Stomach (tissue), 9 donors: ENCODE measurements around the gene SPINDOC. TPM values are rescaled to one million over a fixed set of nuclear protein-coding genes. Genes with fewer than 3 reads are reported as not detected.

ENCODE experiments used
- DNase-seq, 2 donors: peaks; one replicate each; pipeline versions ENCODE4 v3.0.0 to v3.0.0-alpha.2; 2013 to 2019
- H3K27ac ChIP-seq, 5 donors: fragments of 200-600 bp in 4 of 5; sonication (generic) in 4 of 5; one replicate each; pipeline ENCODE4 v1.5.1; 2013 to 2019; ENCODE audit warnings: mild to moderate bottlenecking in 1 of 5, moderate library complexity in 1 of 5
- H3K27me3 ChIP-seq, 3 donors: fragments of 200-600 bp; sonication (generic); one replicate each; pipeline ENCODE4 v1.5.1; 2017 to 2019; ENCODE audit warnings: mixed run types in 1 of 3
- H3K36me3 ChIP-seq, 4 donors: fragments of 200-600 bp; sonication (generic); 1 replicate in 3 of 4; 2 replicates in 1 of 4; pipeline ENCODE4 v1.5.1; 2016 to 2019
- H3K4me1 ChIP-seq, 4 donors: fragments of 200-600 bp; sonication (generic); one replicate each; pipeline ENCODE4 v1.5.1; 2016 to 2019
- H3K4me3 ChIP-seq, 4 donors: fragments of 200-600 bp; sonication (generic) in 3 of 4; one replicate each; pipeline ENCODE4 v1.5.1; 2016 to 2019; ENCODE audit warnings: mild to moderate bottlenecking in 1 of 4
- H3K9me3 ChIP-seq, 4 donors: fragments of 200-600 bp; sonication (generic); one replicate each; pipeline ENCODE4 v1.5.1; 2016 to 2019
- CTCF ChIP-seq, 7 experiments: fragments of 450-650 bp in 4 of 7; fragments of 200-600 bp in 3 of 7; sonication (generic) in 3 of 7; IDR thresholded peaks; one replicate each; pipeline ENCODE4 v1.5.1; 2016 to 2019; ENCODE audit warnings: antibody characterized with exemption in 7 of 7, control low read depth in 2 of 7, mild to moderate bottlenecking in 1 of 7
- EP300 ChIP-seq: sonication (generic); formaldehyde crosslinking; IDR thresholded peaks from one replicate; pipeline ENCODE4 v1.6.1; 2017; ENCODE audit warnings: antibody characterized with exemption
- POLR2A ChIP-seq, 4 donors: fragments of 450-650 bp; IDR thresholded peaks; one replicate each; pipeline ENCODE4 v1.6.1; 2016; ENCODE audit warnings: antibody characterized with exemption in 4 of 4, control low read depth in 2 of 4, mild to moderate bottlenecking in 1 of 4, moderate library complexity in 1 of 4
- POLR2AphosphoS5 ChIP-seq, 3 donors: sonication (generic); formaldehyde crosslinking; IDR thresholded peaks; one replicate each; pipeline ENCODE4 v1.6.1; 2016; ENCODE audit warnings: antibody characterized with exemption in 3 of 3
- WGBS, 5 donors: extraction: QIAGEN DNeasy Blood & Tissue Kit in 3 of 5; methylation state at CpG; one replicate each; pipeline versions ENCODE4 v1.1.5 to v1.1.7; 2013 to 2018; 5-methylcytosine and 5-hydroxymethylcytosine counted together
- intact Hi-C: fragments of 100-400 bp; cut with DNase I; formaldehyde crosslinking; loops from one replicate; pipeline ENCODE4 v1.15.1; 2023; ENCODE audit warnings: low total_unique reads
- polyA plus RNA-seq, 3 donors: library from polyadenylated mRNA; stranded (reverse); fragments of 200-250 nt; gene quantifications; one replicate each; pipeline ENCODE4 v1.2.3, GENCODE V29; 2013
- total RNA-seq, 5 donors: library from RNA; depleted of rRNA; stranded (reverse); fragments of >200 nt; gene quantifications; one replicate each; pipeline versions ENCODE4 v1.1.0 to v1.2.3, GENCODE V29; 2014 to 2016
- donor health status: healthy with polysubstance abuse.
- donor health status: Bipolar disorder and iron deficiency.
- donor health status: healthy.

Gene SPINDOC
- total and polyA plus RNA-seq, 8 donors = 0.45 to 13.6 (median 5.7) TPM

GRCh38 chr11:63838150-63838677 lies 25.0 kb downstream of the SPINDOC start:
- Histone ChIP-seq H3K27me3 (no peaks in the 10 kb centered on the region), H3K9me3 (no peaks in the 10 kb centered on the region), H3K4me3 (peak overlapping the region; percentile 90 to 97 (median 94)), H3K36me3 (peaks cover 0 to 12% (median 2%) of the 10 kb centered on the region in 4 donors), H3K27ac (peak overlapping the region; percentile 82 to 94 (median 89)), H3K4me1 (peaks cover 41 to 52% (median 47%) of the 10 kb centered on the region in 4 donors)
- WGBS, 5 donors = 10 to 34% (median 13%) methylated on average over 18 of the region's 18 CpGs
- DNase-seq = peak in 1 of 2 donors; percentile 38
- TF ChIP-seq POLR2A (IDR thresholded peaks at IDR 0.05) = no peak
- no peak for TF ChIP-seq EP300
- TF ChIP-seq CTCF (IDR thresholded peaks at IDR 0.05) = no peak
- TF ChIP-seq POLR2AphosphoS5 (IDR thresholded peaks at IDR 0.05) = no peak
- intact Hi-C loops = loop anchor here (5.0 kb wide), 1 partner anchor 104 kb away; no protein-coding TSS in a partner anchor

GRCh38 chr11:63838678-63839507 lies 25.6 kb downstream of the SPINDOC start, which contains the start of gene MARK2:
Gene MARK2, plus strand, starts transcription at chr11:63839110. Its CDS starts 397 bp downstream, at chr11:63839507.
- peak; percentile 99 for DNase-seq
- no peak for TF ChIP-seq CTCF (IDR thresholded peaks at IDR 0.05)
- no peak for TF ChIP-seq EP300
- TF ChIP-seq POLR2AphosphoS5 (IDR thresholded peaks at IDR 0.05) = peak; percentile 15 to 71 (median 68)
- Histone ChIP-seq H3K27ac (peak within 1 kb of the TSS; percentile 86 to 97 (median 91)), H3K4me3 (peak within 1 kb of the TSS; percentile 90 to 97 (median 94)), H3K27me3 (no peaks in the 10 kb centered on the region), H3K36me3 (peaks cover 4 to 18% (median 9%) of the 10 kb centered on the region in 4 donors), H3K4me1 (peaks cover 48 to 59% (median 54%) of the 10 kb centered on the region in 4 donors), H3K9me3 (no peaks in the 10 kb centered on the region)
- WGBS, 5 donors = 0 to 1% (median 1%) methylated on average over 48 to 100 of the region's 100 CpGs
- intact Hi-C loops = loop anchor here (5.0 kb wide), 1 partner anchor 103 kb away; no protein-coding TSS in a partner anchor

GRCh38 chr11:63839508-63840355 lies 26.5 kb downstream of the SPINDOC start:
- peak; percentile 54 to 64 for DNase-seq
- intact Hi-C loops = loop anchor here (5.0 kb wide), 2 partner anchors 38 to 103 kb away; no protein-coding TSS in a partner anchor
- TF ChIP-seq POLR2A (IDR thresholded peaks at IDR 0.05) = no peak
- H3K4me1 ChIP-seq = peaks cover 55 to 67% (median 62%) of the 10 kb centered on the region in 4 donors
- peaks cover 4 to 23% (median 13%) of the 10 kb centered on the region in 4 donors for H3K36me3 ChIP-seq
- WGBS, 5 donors = 0 to 1% (median 1%) methylated on average over 31 to 40 of the region's 40 CpGs
- peak overlapping the region; percentile 86 to 97 (median 91) for H3K27ac ChIP-seq
- H3K9me3 ChIP-seq = no peaks in the 10 kb centered on the region
- H3K4me3 ChIP-seq = peak overlapping the region; percentile 90 to 97 (median 94)
- no peaks in the 10 kb centered on the region for H3K27me3 ChIP-seq

- no peaks in the 10 kb centered on the region for H3K27me3 ChIP-seq
- WGBS, 5 donors = 1 to 4% (median 3%) methylated on average over 13 of the region's 13 CpGs
- peak overlapping the region; percentile 86 to 97 (median 91) for H3K27ac ChIP-seq
- H3K4me3 ChIP-seq = peak overlapping the region; percentile 90 to 97 (median 94)
- H3K9me3 ChIP-seq = no peaks in the 10 kb centered on the region
- TF ChIP-seq POLR2AphosphoS5 (IDR thresholded peaks at IDR 0.05) (no peak), CTCF (IDR thresholded peaks at IDR 0.05) (no peak), EP300 (no peak), POLR2A (IDR thresholded peaks at IDR 0.05) (no peak)
- peak in 1 of 2 donors; percentile 29 for DNase-seq
- peaks cover 63 to 75% (median 70%) of the 10 kb centered on the region in 4 donors for H3K4me1 ChIP-seq
- H3K36me3 ChIP-seq = peaks cover 4 to 23% (median 13%) of the 10 kb centered on the region in 4 donors
- intact Hi-C loops = loop anchor here (5.0 kb wide), 1 partner anchor 37 kb away; no protein-coding TSS in a partner anchor
Observed at GRCh38 chr11:63840356-63841060, 27.3 kb downstream of the SPINDOC start.
